T1000 (cell line): Measurements from ENCODE around the gene SRGAP2B.
"Not testable (repeated sequence)": the region's sequence is repeated elsewhere in the genome, so short reads cannot be mapped to it uniquely, and the experiment has no call there.

Experiments used
- DNase-seq: peaks from one replicate; lab custom pipeline; 2025; ENCODE audit warnings: mixed read lengths; lab: John Stamatoyannopoulos, UW

Gene SRGAP2B

DNA sequence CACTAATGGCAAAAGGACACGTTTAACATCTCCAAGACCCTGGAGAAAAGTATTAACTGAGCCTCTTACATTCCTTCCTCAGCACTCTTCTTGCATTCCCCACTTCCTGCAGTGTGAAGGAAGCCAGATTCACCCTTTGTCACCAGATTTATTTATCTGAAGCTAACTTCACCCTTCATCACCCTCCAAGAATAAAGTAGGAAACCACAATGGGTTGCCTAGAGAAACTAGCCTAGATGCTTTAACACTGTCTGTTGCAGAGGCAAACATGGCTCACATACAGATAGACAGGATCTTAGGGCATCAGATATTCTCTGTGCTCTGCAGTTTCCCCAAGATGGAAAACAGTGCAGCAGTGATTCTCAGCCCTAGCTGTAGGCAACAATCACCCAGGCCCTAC lies 147.6 kb downstream of the SRGAP2B start:
- not testable (repeated sequence) for DNase-seq

GRCh38 chr1:144946525-144947480 lies 148.3 kb downstream of the SRGAP2B start:
- not testable (repeated sequence) for DNase-seq

DNA sequence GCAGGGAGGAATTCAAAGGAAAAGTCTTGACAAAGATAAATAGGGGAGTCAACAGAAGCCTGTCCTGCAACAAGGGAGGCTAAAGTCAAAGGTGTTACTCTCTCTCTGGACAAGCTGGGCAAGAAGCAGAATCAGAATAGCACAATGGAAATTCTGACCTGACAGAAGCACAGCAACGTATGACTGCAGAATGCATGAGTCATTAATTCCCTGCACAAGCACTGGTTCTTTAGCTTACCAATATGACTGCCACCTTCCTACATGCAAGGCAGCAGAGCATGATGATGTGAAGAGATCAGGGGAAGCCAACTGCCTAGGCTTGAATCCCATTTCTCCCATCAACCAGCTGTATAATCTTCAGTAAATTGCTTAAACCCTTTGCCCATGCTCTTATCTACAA lies 153.4 kb downstream of the SRGAP2B start:
- not testable (repeated sequence) for DNase-seq

DNA sequence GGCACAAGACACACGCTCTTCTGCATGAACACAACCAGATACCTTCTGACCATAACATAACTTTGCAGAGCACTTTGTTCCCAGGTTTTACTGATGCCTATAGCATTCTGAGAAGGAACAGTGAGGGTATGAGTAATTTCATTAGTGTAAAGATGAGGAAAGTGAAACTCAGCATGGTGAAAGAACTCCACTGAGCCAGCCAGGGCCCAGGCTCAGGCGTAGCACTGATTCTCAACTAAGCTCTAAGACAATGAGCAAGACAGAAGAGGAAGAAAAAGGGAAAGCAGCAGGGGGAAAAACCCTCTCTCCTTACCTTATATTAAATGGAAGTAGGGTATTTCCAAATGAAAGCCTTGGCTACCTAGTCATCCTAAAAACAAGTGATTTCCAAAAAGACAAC lies 155.1 kb downstream of the SRGAP2B start:
- not testable (repeated sequence) for DNase-seq

GRCh38 chr1:144938627-144939026 lies 156.5 kb downstream of the SRGAP2B start:
- DNase-seq, result not testable (repeated sequence)

- not testable (repeated sequence) for DNase-seq
These were observed 158.9 kb downstream of the SRGAP2B start for GRCh38 chr1:144936186-144936732.

DNA sequence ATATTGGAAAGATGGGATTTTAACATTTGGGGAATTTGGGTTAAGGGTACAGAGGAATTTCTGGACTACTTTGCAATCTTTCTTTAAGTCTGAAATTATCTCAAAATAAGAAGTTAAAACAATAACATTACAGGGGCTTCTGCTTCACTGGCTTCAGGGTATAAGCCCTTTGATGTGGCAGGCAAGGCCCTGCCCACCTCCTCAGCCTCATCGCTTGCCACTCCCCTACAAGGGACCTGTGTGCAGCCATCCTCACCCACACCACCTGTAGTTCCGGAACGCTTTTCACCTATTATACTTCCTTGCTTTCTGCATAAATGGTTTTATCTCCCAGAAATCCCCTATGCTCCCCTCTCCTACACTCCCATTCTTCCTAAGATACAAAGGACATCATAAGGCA lies 159.8 kb downstream of the SRGAP2B start:
- not testable (repeated sequence) for DNase-seq

GRCh38 chr1:144933014-144933413 lies 162.1 kb downstream of the SRGAP2B start:
- DNase-seq, result not testable (repeated sequence)

DNA sequence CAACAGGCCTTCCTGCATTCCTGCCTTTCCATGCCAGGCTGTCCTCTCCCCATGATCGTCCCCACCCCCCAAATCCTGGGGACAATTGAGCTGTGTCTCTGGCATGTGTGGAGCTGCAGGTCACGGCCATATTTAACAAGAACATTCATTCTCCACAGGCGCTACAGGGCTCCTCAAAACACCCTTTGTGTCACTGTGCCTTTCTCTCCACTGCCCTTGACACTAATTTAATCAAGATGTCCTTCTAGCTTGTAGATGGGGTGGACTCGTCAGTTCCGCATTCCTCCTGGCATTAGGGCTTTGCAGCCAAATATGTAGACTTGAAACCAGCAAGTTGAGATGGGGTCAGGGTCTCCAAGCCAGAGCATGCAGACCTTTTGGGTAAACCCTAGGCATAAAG lies 163.0 kb downstream of the SRGAP2B start:
- DNase-seq, result not testable (repeated sequence)

GRCh38 chr1:144931553-144931952 lies 163.6 kb downstream of the SRGAP2B start:
- DNase-seq, result not testable (repeated sequence)

DNA sequence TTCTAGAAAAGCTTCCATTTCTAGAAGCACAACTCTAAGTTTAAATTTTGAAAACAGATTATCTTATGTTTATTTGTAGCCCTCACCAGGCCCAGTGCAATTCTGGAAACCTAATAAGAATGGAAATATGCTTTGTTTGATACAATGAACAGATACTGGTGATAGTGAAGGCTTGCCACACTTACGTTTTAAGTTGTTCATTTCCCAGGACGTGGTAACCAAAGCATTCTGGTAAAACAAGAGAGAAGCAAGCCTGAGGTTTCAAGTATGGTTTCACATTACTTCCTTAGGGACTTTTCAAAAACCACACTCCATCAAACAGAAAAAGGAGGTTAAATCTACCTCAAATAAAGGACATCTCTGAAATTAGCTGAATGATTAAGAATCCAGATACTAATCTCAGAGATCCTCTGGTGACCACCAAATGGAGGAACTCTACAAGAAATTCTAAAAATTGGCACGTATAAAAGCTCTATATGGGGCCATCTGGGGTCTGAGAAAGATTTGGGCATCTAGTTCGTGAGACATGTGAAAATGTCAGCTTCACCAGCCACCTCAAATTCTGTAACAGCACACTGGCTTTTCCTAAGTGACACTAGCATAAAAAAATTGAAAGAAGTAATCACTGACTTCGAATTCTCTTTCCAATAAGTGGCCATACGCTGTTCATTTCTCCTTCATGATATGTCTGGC lies 164.9 kb downstream of the SRGAP2B start:
- DNase-seq, result not testable (repeated sequence)

DNA sequence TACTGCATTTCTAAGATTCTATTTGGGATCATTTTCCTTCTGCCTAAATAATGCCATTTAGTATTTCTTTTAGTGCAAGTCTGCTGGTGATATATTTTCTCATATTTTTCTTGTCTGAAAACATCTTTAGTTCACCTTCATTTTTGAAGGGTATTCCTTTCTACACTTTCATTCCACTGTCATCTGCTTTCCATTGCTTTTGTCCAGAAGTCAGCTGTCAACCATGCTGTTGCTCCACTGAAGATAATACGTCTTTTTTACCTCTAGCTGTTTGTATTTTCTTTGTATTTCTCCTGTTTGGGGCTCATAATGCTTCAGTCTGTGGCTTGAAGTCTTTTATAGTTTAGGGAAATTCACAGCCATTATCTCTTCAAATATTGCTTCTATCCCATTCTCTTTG lies 167.8 kb downstream of the SRGAP2B start:
- not testable (repeated sequence) for DNase-seq

GRCh38 chr1:144923640-144924039 lies 171.5 kb downstream of the SRGAP2B start:
- DNase-seq, result not testable (repeated sequence)

- not testable (repeated sequence) for DNase-seq
These were observed 172.3 kb downstream of the SRGAP2B start for GRCh38 chr1:144922785-144923184.

DNA sequence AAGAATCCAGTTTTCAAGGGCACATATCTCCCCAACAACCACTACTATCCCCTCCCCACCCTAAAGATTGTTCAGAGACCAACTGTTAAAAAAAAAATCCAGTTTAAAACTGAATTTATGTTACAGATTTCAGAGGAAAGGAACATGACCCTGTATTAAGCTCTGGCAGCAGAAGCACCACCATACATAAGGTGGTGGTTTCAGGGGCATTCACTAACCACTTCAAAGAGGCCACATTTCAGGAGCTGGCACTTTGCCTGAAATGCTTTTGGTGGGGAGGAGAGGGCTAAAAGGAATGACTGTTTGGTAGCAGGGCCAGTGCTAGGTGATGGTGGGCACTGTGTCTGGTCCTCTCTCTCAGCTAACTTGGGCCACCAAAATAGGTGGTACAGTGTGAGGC lies 176.0 kb downstream of the SRGAP2B start:
- not testable (repeated sequence) for DNase-seq

- not testable (repeated sequence) for DNase-seq
These were observed 177.0 kb downstream of the SRGAP2B start for GRCh38 chr1:144918027-144918603.

- not testable (repeated sequence) for DNase-seq
These were observed 177.7 kb downstream of the SRGAP2B start for GRCh38 chr1:144917154-144918026.

DNA sequence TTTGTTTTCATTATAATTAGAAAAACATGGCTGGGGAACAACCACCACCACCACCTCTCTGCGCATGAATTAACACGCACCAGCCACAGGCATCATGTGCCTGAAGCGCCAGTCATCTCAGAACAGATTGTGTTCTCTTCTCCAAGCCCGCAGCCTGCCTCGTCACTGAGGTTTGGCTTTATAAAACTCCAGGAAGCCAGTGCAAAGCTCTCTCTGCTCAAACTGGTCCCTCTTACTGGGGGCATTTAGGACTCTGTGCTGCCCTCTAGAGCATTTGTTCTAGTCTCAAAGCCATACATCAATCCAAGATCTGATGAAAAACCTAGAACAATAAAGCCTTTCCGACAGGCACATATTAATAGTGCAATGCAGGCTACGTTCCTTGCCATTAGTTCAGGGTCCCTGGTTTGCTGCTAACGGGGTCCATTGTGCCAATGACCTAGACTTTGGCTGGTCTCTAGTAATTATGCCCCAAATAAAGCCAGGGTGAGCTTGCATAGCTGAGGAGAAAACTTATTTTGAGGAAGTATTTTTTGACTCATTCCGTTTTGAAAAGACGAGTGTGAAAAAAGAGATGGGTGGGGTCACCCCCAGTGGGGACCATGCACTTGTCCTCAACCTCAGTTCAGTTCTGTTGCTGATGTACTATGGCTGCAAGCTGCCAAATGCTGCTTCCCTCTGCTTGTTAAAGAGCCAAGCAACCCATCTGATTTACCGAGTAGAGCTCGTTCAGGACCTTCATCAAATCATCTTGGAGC lies 181.0 kb downstream of the SRGAP2B start:
- not testable (repeated sequence) for DNase-seq

DNA sequence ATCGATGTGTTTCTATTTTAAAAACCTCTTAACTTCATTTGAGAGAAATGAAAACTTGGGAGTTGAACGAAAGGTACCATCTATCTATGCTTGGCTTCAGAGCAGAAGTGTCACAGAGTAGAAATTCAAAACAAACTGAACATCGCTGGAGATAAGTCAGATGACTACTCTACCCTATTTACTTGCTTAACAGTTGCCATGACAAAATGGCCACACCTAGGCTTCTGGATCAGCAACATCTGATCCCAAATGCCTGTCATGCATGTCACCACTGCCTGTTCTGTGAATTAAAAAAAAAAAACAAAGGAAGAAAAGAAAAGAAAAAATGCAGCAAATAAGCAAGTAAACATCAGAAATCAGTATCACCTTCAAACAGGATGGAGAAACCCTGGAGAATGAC lies 181.7 kb downstream of the SRGAP2B start:
- DNase-seq, result not testable (repeated sequence)

DNA sequence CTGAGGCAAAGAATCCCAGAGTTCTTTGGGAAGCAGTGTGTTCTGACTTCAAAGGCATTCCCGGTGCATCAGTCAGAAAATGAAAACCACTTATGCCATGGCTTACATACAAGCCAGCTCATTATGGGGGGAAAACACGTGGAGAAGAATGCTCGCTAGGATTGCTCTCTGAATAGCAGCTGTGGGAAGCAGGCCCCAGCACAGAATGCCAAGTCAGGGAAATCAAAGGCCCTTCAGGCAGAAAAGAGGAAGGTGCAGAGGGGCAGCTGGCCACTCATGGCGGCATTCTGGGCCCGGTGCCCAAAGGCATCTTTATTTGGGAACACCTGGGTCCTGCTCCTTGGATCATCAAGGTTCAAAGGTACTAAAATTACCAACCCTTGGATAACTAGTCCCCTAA lies 184.4 kb downstream of the SRGAP2B start:
- not testable (repeated sequence) for DNase-seq
